Neural cell (in vitro differentiated cells): ENCODE data around the gene MCL1. TPM values are rescaled to one million over a fixed set of nuclear protein-coding genes. Genes with fewer than 3 reads are reported as not detected.
"Not testable (repeated sequence)": the region's sequence is repeated elsewhere in the genome, so short reads cannot be mapped to it uniquely, and the experiment has no call there.

Experiments used
- H2AFZ ChIP-seq: fragments of 200-600, 300-800 bp; sonication (generic), shearing (Covaris generic); 2 replicates; pipeline ENCODE4 v1.6.0; 2014; ENCODE audit warnings: low read depth, mild to moderate bottlenecking, antibody characterized with exemption, low read length, moderate library complexity
- H3F3A ChIP-seq: fragments of 200-600 bp; shearing (Covaris generic); 2 replicates; pipeline ENCODE4 v1.6.1; 2016; ENCODE audit warnings: mild to moderate bottlenecking, moderate library complexity, mixed read lengths, antibody characterized with exemption, low read length; ENCODE audit not compliant: insufficient read depth, poor library complexity, severe bottlenecking
- H3K27ac ChIP-seq: fragments of 200-600, 300-800 bp; sonication (generic), shearing (Covaris generic); 2 replicates; pipeline ENCODE4 v1.5.1; 2014; ENCODE audit warnings: mild to moderate bottlenecking, low read length, moderate library complexity
- H3K27me3 ChIP-seq: fragments of 300-800, 200-600 bp; sonication (generic), shearing (Covaris generic); 2 replicates; pipeline ENCODE4 v1.6.0; 2014; ENCODE audit warnings: mild to moderate bottlenecking, low read depth, low read length, moderate library complexity; ENCODE audit not compliant: insufficient read depth
- H3K36me3 ChIP-seq: fragments of 300-800, 200-600 bp; sonication (generic), shearing (Covaris generic); 2 replicates; pipeline ENCODE4 v1.5.1; 2014; ENCODE audit warnings: mild to moderate bottlenecking, antibody characterized with exemption, low read length, moderate library complexity; ENCODE audit not compliant: insufficient read depth
- H3K4me2 ChIP-seq: fragments of 300-800, 200-600 bp; sonication (generic), shearing (Covaris generic); 2 replicates; pipeline ENCODE4 v1.6.0; 2014; ENCODE audit warnings: mild to moderate bottlenecking, low read length
- H3K4me3 ChIP-seq: fragments of 300-800, 200-600 bp; sonication (generic), shearing (Covaris generic); 2 replicates; pipeline ENCODE4 v1.5.1; 2014; ENCODE audit warnings: mild to moderate bottlenecking, low read length, moderate library complexity
- H3K79me2 ChIP-seq: fragments of 200-600 bp; shearing (Covaris generic); replicated peaks from 2 replicates; pipeline ENCODE4 v1.6.0; 2014; ENCODE audit warnings: mild to moderate bottlenecking, low read length, moderate library complexity; ENCODE audit not compliant: insufficient read depth
- H3K9ac ChIP-seq: fragments of 300-800, 200-600 bp; sonication (generic), shearing (Covaris generic); 2 replicates; pipeline ENCODE4 v1.6.1; 2016; ENCODE audit warnings: mild to moderate bottlenecking, low read length, mixed read lengths
- H3K9me2 ChIP-seq: fragments of 200-600 bp; shearing (Covaris generic); 2 replicates; pipeline ENCODE4 v1.6.1; 2016; ENCODE audit warnings: mild to moderate bottlenecking, low read length, mixed read lengths; ENCODE audit not compliant: insufficient read depth
- H3K9me3 ChIP-seq: fragments of 200-600, 300-800 bp; sonication (generic), shearing (Covaris generic); 2 replicates; pipeline ENCODE4 v1.6.1; 2016; ENCODE audit warnings: mild to moderate bottlenecking, mixed run types, low read length, moderate library complexity, mixed read lengths
- H4K20me1 ChIP-seq: fragments of 200-600 bp; shearing (Covaris generic); 2 replicates; pipeline ENCODE4 v1.6.1; 2016; ENCODE audit warnings: mild to moderate bottlenecking, mixed run types; ENCODE audit not compliant: insufficient read depth
- CTCF ChIP-seq: fragments of 450-650 bp; IDR thresholded peaks from 2 replicates; pipeline ENCODE4 v1.5.1; 2014; ENCODE audit warnings: antibody characterized with exemption, mild to moderate bottlenecking, moderate library complexity; ENCODE audit not compliant: poor library complexity, severe bottlenecking
- EP300 ChIP-seq: fragments of 450-650 bp; conservative IDR thresholded peaks from 2 replicates; pipeline ENCODE4 v1.6.1; 2014; ENCODE audit warnings: antibody characterized with exemption, mild to moderate bottlenecking, moderate library complexity; ENCODE audit not compliant: poor library complexity, severe bottlenecking
- MXI1 ChIP-seq: fragments of 450-650 bp; conservative IDR thresholded peaks from 2 replicates; pipeline ENCODE4 v1.6.1; 2014; ENCODE audit warnings: antibody characterized with exemption, mild to moderate bottlenecking; ENCODE audit not compliant: poor library complexity, severe bottlenecking
- POLR2AphosphoS5 ChIP-seq: IDR thresholded peaks from 2 replicates; pipeline ENCODE4 v1.6.1; 2012
- RAD21 ChIP-seq: fragments of 450-650 bp; conservative IDR thresholded peaks from 2 replicates; pipeline ENCODE4 v1.6.1; 2014; ENCODE audit warnings: antibody characterized with exemption, mild to moderate bottlenecking, moderate library complexity
- REST ChIP-seq: IDR thresholded peaks from 2 replicates; pipeline ENCODE4 v1.6.1; 2012; ENCODE audit warnings: borderline replicate concordance
- SMC3 ChIP-seq: fragments of 450-650 bp; conservative IDR thresholded peaks from 2 replicates; pipeline ENCODE4 v1.6.1; 2014; ENCODE audit warnings: antibody characterized with exemption, mild to moderate bottlenecking, moderate library complexity; ENCODE audit not compliant: poor library complexity
- polyA plus RNA-seq: library from polyadenylated mRNA; depleted of rRNA; stranded (reverse); fragments of >200 nt; gene quantifications from 2 replicates; pipeline ENCODE4 v1.2.3, GENCODE V29; 2014

Gene MCL1
- polyA plus RNA-seq, 1 donor from 2014 or later: 171 TPM

DNA sequence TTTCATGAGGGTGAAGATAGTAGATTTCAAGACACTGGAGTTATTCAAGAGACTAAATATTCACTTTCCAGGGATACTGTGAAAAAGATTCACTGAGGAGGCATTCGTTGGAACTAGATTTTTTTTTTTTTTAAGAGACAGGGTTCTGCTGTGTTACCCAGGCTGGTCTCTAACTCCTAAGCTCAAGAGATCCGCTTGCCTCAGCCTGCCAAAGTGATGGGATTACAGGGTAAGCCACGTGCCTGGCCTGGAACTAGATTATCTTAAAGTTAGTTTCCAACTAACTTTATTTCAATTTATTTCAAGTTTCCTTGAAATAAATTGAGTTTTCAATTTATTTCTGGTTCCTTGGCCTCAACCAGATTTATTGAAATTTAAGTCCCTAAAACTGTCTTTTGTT lies 24.3 kb upstream of the MCL1 start:
- no peaks in the 10 kb centered on the region for H3K27me3 ChIP-seq
- no peak overlapping the region for H3K27ac ChIP-seq
- H3K4me2 ChIP-seq: no peak overlapping the region

GRCh38 chr1:150602372-150602771 lies 23.0 kb upstream of the MCL1 start:
- H3K4me3 ChIP-seq, H3K9me2 ChIP-seq, H3K27ac ChIP-seq, H3K9me3 ChIP-seq, H3K27me3 ChIP-seq, H3K9ac ChIP-seq, H3K36me3 ChIP-seq, H3K4me2 ChIP-seq, H3K79me2 ChIP-seq, H4K20me1 ChIP-seq, H2AFZ ChIP-seq, H3F3A ChIP-seq: not testable (repeated sequence)

More for the DNA sequence above, 24.3 kb upstream of the MCL1 start:
- H3K4me3 ChIP-seq: no peak overlapping the region
- no peak for TF ChIP-seq REST
- no peak for TF ChIP-seq MXI1
- no peaks in the 10 kb centered on the region for H3K9me3 ChIP-seq
- H3K9ac ChIP-seq: no peak overlapping the region
- peaks cover 3% of the 10 kb centered on the region for H3K79me2 ChIP-seq
- H3K9me2 ChIP-seq: no peaks in the 10 kb centered on the region
- H3K36me3 ChIP-seq: no peaks in the 10 kb centered on the region
- H3F3A ChIP-seq: no peaks in the 10 kb centered on the region
- no peak overlapping the region for H2AFZ ChIP-seq
- no peaks in the 10 kb centered on the region for H4K20me1 ChIP-seq

GRCh38 chr1:150601540-150601939 lies 22.1 kb upstream of the MCL1 start:
- H3K4me3 ChIP-seq: no peak overlapping the region
- no peaks in the 10 kb centered on the region for H4K20me1 ChIP-seq
- no peak for TF ChIP-seq SMC3
- no peak for TF ChIP-seq POLR2AphosphoS5
- no peak for TF ChIP-seq MXI1
- no peak for TF ChIP-seq CTCF
- TF ChIP-seq RAD21: no peak
- no peak for TF ChIP-seq EP300
- no peak overlapping the region for H2AFZ ChIP-seq
- no peak overlapping the region for H3K4me2 ChIP-seq
- H3K9ac ChIP-seq: no peak overlapping the region
- H3K79me2 ChIP-seq: peaks cover under 1% of the 10 kb centered on the region
- H3K36me3 ChIP-seq: no peaks in the 10 kb centered on the region
- no peaks in the 10 kb centered on the region for H3K9me2 ChIP-seq
- H3K27me3 ChIP-seq: no peaks in the 10 kb centered on the region
- H3K9me3 ChIP-seq: no peaks in the 10 kb centered on the region
- no peaks in the 10 kb centered on the region for H3F3A ChIP-seq
- H3K27ac ChIP-seq: no peak overlapping the region

- H2AFZ ChIP-seq: not testable (repeated sequence)
Measured at GRCh38 chr1:150598346-150598745, 18.9 kb upstream of the MCL1 start.

More at GRCh38 chr1:150598346-150598745, 18.9 kb upstream of the MCL1 start:
- H3F3A ChIP-seq, H3K4me2 ChIP-seq, H3K36me3 ChIP-seq, H4K20me1 ChIP-seq, H3K27me3 ChIP-seq, H3K9me3 ChIP-seq, H3K9me2 ChIP-seq, H3K27ac ChIP-seq, H3K4me3 ChIP-seq, H3K9ac ChIP-seq, H3K79me2 ChIP-seq: not testable (repeated sequence)
